WTC11 (cell line): ENCODE results near the gene DCUN1D1. TPM values are rescaled to one million over a fixed set of nuclear protein-coding genes. Genes with fewer than 3 reads are reported as not detected.

ENCODE experiments used
- ATAC-seq: fragments of 200-7000 bp; cut with Tn5 transposase; 2 replicates; pipeline ENCODE4 v1.10.0; 2021; ENCODE audit warnings: mild to moderate bottlenecking, moderate library complexity
- CTCF ChIA-PET: fragments of 300-600 bp; sonication (Branson Sonifier 250); formaldehyde crosslinking; loops from one replicate; lab custom pipeline; 2021; ENCODE audit warnings: antibody characterized with exemption; lab: Charles Lee
- POLR2A ChIA-PET: fragments of 350-600 bp; sonication (Branson Sonifier 250); formaldehyde crosslinking; loops from one replicate; lab custom pipeline; 2021; ENCODE audit warnings: antibody characterized with exemption; lab: Charles Lee
- DNase-seq: peaks from one replicate; pipeline ENCODE4 v3.0.0; 2021; ENCODE audit warnings: low spot score
- H3K27ac Mint-ChIP-seq: 2 replicates; pipeline ENCODE4 v1.8.0; 2021; ENCODE audit warnings: mixed read lengths
- H3K27me3 Mint-ChIP-seq: 2 replicates; pipeline ENCODE4 v1.8.0; 2021; ENCODE audit warnings: low read depth, mild to moderate bottlenecking, moderate library complexity, mixed read lengths
- H3K36me3 Mint-ChIP-seq: 2 replicates; pipeline ENCODE4 v1.8.0; 2021; ENCODE audit warnings: mixed read lengths
- H3K4me1 Mint-ChIP-seq: 2 replicates; pipeline ENCODE4 v1.8.0; 2022; ENCODE audit warnings: mixed read lengths
- H3K4me3 Mint-ChIP-seq: 2 replicates; pipeline ENCODE4 v1.8.0; 2021; ENCODE audit warnings: mild to moderate bottlenecking, moderate library complexity, mixed read lengths
- H3K9me3 Mint-ChIP-seq: 2 replicates; pipeline ENCODE4 v1.8.0; 2021; ENCODE audit warnings: mixed read lengths
- AFF4 ChIP-seq: sonication (generic); formaldehyde crosslinking; IDR thresholded peaks from 2 replicates; pipeline ENCODE4 v1.8.1; 2023; ENCODE audit warnings: mild to moderate bottlenecking, missing genetic modification reagents, borderline replicate concordance
- ATF6 ChIP-seq: sonication (generic); formaldehyde crosslinking; IDR thresholded peaks from 2 replicates; pipeline ENCODE4 v1.8.1; 2023; ENCODE audit warnings: mild to moderate bottlenecking, missing genetic modification reagents
- CREB1 ChIP-seq: sonication (generic); formaldehyde crosslinking; IDR thresholded peaks from 2 replicates; pipeline ENCODE4 v1.8.0; 2023; ENCODE audit warnings: mild to moderate bottlenecking, missing genetic modification reagents
- EMX1 ChIP-seq: fragments of 250-450 bp; sonication (Bioruptor Pico); IDR thresholded peaks from 2 replicates; pipeline ENCODE4 v1.8.0; 2021; ENCODE audit warnings: mild to moderate bottlenecking
- ETV6 ChIP-seq: sonication (generic); formaldehyde crosslinking; IDR thresholded peaks from 2 replicates; pipeline ENCODE4 v1.8.1; 2022; ENCODE audit warnings: mild to moderate bottlenecking, missing genetic modification reagents
- FOXK1 ChIP-seq: sonication (generic); formaldehyde crosslinking; IDR thresholded peaks from 2 replicates; pipeline ENCODE4 v1.8.0; 2022; ENCODE audit warnings: mild to moderate bottlenecking, moderate library complexity, missing genetic modification reagents
- HMGXB4 ChIP-seq: sonication (generic); formaldehyde crosslinking; IDR thresholded peaks from 2 replicates; pipeline ENCODE4 v1.8.1; 2023; ENCODE audit warnings: mild to moderate bottlenecking, moderate library complexity, missing genetic modification reagents
- MXD4 ChIP-seq: fragments of 250-450 bp; sonication (Bioruptor Pico); IDR thresholded peaks from 2 replicates; pipeline ENCODE4 v1.8.0; 2021; ENCODE audit warnings: mild to moderate bottlenecking, moderate library complexity, borderline replicate concordance
- NFYB ChIP-seq: sonication (generic); formaldehyde crosslinking; conservative IDR thresholded peaks from 2 replicates; pipeline ENCODE4 v1.8.0; 2022; ENCODE audit warnings: low read depth, missing genetic modification reagents
- NR2C2 ChIP-seq: sonication (generic); formaldehyde crosslinking; IDR thresholded peaks from 2 replicates; pipeline ENCODE4 v1.8.0; 2022; ENCODE audit warnings: mild to moderate bottlenecking, missing genetic modification reagents
- TCF7 ChIP-seq: sonication (generic); formaldehyde crosslinking; IDR thresholded peaks from 2 replicates; pipeline ENCODE4 v1.8.0; 2022; ENCODE audit warnings: mild to moderate bottlenecking, low read depth, missing genetic modification reagents, moderate library complexity
- TEAD1 ChIP-seq: sonication (generic); formaldehyde crosslinking; IDR thresholded peaks from 2 replicates; pipeline ENCODE4 v1.8.0; 2022; ENCODE audit warnings: mild to moderate bottlenecking, missing genetic modification reagents
- TEAD4 ChIP-seq: sonication (generic); formaldehyde crosslinking; IDR thresholded peaks from 2 replicates; pipeline ENCODE4 v1.8.0; 2022; ENCODE audit warnings: mild to moderate bottlenecking, missing genetic modification reagents
- USF1 ChIP-seq: sonication (generic); formaldehyde crosslinking; IDR thresholded peaks from 2 replicates; pipeline ENCODE4 v1.8.0; 2022; ENCODE audit warnings: mild to moderate bottlenecking, missing genetic modification reagents
- ZNF138 ChIP-seq: sonication (generic); formaldehyde crosslinking; conservative IDR thresholded peaks from 2 replicates; pipeline ENCODE4 v1.8.1; 2022; ENCODE audit warnings: mild to moderate bottlenecking, moderate library complexity, missing genetic modification reagents
- ZNF219 ChIP-seq: sonication (generic); formaldehyde crosslinking; IDR thresholded peaks from 2 replicates; pipeline ENCODE4 v1.8.0; 2023; ENCODE audit warnings: missing genetic modification reagents, mild to moderate bottlenecking, borderline replicate concordance
- ZNF263 ChIP-seq: sonication (generic); formaldehyde crosslinking; IDR thresholded peaks from 2 replicates; pipeline ENCODE4 v1.8.1; 2022; ENCODE audit warnings: low read depth, mild to moderate bottlenecking, moderate library complexity, missing genetic modification reagents
- total RNA-seq: library from RNA; stranded (reverse); gene quantifications from 3 replicates; pipeline ENCODE4 v1.2.3, GENCODE V29; 2021
- TF ChIP-seq, protein P1 (sequence below): sonication (generic); formaldehyde crosslinking; IDR thresholded peaks from 2 replicates; pipeline ENCODE4 v1.8.0; 2023; ENCODE audit warnings: missing genetic modification reagents
- TF ChIP-seq, protein P2 (sequence below): fragments of 250-450 bp; sonication (Bioruptor Pico); IDR thresholded peaks from 2 replicates; pipeline ENCODE4 v1.9.0; 2021; ENCODE audit warnings: mild to moderate bottlenecking
- TF ChIP-seq, protein P3 (sequence below): sonication (generic); formaldehyde crosslinking; IDR thresholded peaks from 2 replicates; pipeline ENCODE4 v1.8.0; 2022; ENCODE audit warnings: mild to moderate bottlenecking, missing genetic modification reagents

Gene DCUN1D1
- total RNA-seq, 1 experiment from 2014 or later, result 64.5 TPM

GRCh38 chr3:182936918-182937285, 43.4 kb downstream of the DCUN1D1 start:
- ChIA-PET CTCF (no interaction called here), POLR2A (no interaction called here)
- peaks cover 12% of the 10 kb centered on the region for H3K36me3 Mint-ChIP-seq
- no peak for ATAC-seq
- no peak overlapping the region for H3K4me3 Mint-ChIP-seq
- no peak overlapping the region for H3K27ac Mint-ChIP-seq
- H3K9me3 Mint-ChIP-seq, result peaks cover 4% of the 10 kb centered on the region; the same call in 1 of the 2 replicates
- TF ChIP-seq, protein P1, sequence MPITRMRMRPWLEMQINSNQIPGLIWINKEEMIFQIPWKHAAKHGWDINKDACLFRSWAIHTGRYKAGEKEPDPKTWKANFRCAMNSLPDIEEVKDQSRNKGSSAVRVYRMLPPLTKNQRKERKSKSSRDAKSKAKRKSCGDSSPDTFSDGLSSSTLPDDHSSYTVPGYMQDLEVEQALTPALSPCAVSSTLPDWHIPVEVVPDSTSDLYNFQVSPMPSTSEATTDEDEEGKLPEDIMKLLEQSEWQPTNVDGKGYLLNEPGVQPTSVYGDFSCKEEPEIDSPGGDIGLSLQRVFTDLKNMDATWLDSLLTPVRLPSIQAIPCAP (CRISPR knock-in tag), result no peak
- no peak for TF ChIP-seq CREB1 (CRISPR knock-in tag)
- no peak for TF ChIP-seq TEAD4 (CRISPR knock-in tag)
- TF ChIP-seq NFYB (CRISPR knock-in tag), result no peak
- TF ChIP-seq EMX1 (CRISPR knock-in tag), result no peak
- no peak for TF ChIP-seq ETV6 (CRISPR knock-in tag)
- TF ChIP-seq, protein P2, sequence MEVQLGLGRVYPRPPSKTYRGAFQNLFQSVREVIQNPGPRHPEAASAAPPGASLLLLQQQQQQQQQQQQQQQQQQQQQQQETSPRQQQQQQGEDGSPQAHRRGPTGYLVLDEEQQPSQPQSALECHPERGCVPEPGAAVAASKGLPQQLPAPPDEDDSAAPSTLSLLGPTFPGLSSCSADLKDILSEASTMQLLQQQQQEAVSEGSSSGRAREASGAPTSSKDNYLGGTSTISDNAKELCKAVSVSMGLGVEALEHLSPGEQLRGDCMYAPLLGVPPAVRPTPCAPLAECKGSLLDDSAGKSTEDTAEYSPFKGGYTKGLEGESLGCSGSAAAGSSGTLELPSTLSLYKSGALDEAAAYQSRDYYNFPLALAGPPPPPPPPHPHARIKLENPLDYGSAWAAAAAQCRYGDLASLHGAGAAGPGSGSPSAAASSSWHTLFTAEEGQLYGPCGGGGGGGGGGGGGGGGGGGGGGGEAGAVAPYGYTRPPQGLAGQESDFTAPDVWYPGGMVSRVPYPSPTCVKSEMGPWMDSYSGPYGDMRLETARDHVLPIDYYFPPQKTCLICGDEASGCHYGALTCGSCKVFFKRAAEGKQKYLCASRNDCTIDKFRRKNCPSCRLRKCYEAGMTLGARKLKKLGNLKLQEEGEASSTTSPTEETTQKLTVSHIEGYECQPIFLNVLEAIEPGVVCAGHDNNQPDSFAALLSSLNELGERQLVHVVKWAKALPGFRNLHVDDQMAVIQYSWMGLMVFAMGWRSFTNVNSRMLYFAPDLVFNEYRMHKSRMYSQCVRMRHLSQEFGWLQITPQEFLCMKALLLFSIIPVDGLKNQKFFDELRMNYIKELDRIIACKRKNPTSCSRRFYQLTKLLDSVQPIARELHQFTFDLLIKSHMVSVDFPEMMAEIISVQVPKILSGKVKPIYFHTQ (CRISPR knock-in tag), result no peak
- no peak for TF ChIP-seq ZNF219 (CRISPR knock-in tag)
- TF ChIP-seq USF1 (CRISPR knock-in tag), result no peak
- TF ChIP-seq ZNF263 (CRISPR knock-in tag), result no peak
- TF ChIP-seq AFF4 (CRISPR knock-in tag), result no peak
- TF ChIP-seq MXD4 (CRISPR knock-in tag), result no peak
- TF ChIP-seq NR2C2 (CRISPR knock-in tag), result no peak
- TF ChIP-seq FOXK1 (CRISPR knock-in tag), result no peak
- TF ChIP-seq, protein P3, sequence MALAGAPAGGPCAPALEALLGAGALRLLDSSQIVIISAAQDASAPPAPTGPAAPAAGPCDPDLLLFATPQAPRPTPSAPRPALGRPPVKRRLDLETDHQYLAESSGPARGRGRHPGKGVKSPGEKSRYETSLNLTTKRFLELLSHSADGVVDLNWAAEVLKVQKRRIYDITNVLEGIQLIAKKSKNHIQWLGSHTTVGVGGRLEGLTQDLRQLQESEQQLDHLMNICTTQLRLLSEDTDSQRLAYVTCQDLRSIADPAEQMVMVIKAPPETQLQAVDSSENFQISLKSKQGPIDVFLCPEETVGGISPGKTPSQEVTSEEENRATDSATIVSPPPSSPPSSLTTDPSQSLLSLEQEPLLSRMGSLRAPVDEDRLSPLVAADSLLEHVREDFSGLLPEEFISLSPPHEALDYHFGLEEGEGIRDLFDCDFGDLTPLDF, result no peak
- no peak for TF ChIP-seq ZNF138 (CRISPR knock-in tag)
- TF ChIP-seq ATF6 (CRISPR knock-in tag), result no peak
- TF ChIP-seq TEAD1 (CRISPR knock-in tag), result no peak
- no peak for TF ChIP-seq HMGXB4 (CRISPR knock-in tag)
- no peak for TF ChIP-seq TCF7 (CRISPR knock-in tag)
- DNase-seq, result no peak
- H3K27me3 Mint-ChIP-seq, result no peaks in the 10 kb centered on the region
- H3K4me1 Mint-ChIP-seq, result peaks cover 28% of the 10 kb centered on the region
